ENCODE measurements around the gene PPP1R9A.

The PPP1R9A gene

GRCh38 chr7:95290166-95290830 is 382.9 kb downstream of the PPP1R9A start:
- DNase-seq (ENCODE audit: low read depth), result no peak
- TF ChIP-seq CTCF (IDR thresholded peaks at IDR 0.05; ENCODE audit: control insufficient read depth, extremely low read depth, insufficient read depth), result no peak
- H3K4me3 ChIP-seq (ENCODE audit: low read depth, low read length), result no peak overlapping the region

DNA sequence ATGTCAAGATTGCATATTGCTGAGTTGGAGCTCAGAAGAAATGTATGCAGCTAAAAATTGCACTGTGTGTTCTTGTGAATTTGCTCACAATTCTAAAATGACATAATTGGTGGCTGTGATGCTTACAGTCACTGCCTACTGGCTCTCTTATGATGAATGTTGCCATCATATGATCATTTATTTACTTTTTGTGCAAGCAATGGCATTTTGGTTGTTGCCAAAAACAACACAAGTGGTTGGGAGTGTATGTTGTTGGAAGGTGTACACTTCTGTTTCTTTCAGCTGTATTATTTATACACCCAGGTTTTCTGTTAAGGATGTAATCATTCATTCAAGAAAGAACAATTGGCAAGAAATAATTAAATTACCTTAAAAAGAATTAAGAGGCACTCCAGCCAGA is 388.0 kb downstream of the PPP1R9A start:
- no peak overlapping the region for H3K4me3 ChIP-seq (ENCODE audit: low read depth, low read length)
- no peak for TF ChIP-seq CTCF (IDR thresholded peaks at IDR 0.05; ENCODE audit: control insufficient read depth, extremely low read depth, insufficient read depth)
- peak; percentile 33 for DNase-seq (ENCODE audit: low read depth)

- no peak for DNase-seq (ENCODE audit: low read depth)
- TF ChIP-seq CTCF (IDR thresholded peaks at IDR 0.05; ENCODE audit: control insufficient read depth, extremely low read depth, insufficient read depth), result no peak
Measured at GRCh38 chr7:95296456-95296855, 389.1 kb downstream of the PPP1R9A start.

GRCh38 chr7:95297041-95297440 is 389.6 kb downstream of the PPP1R9A start:
- DNase-seq (ENCODE audit: low read depth), result no peak
- TF ChIP-seq CTCF (IDR thresholded peaks at IDR 0.05; ENCODE audit: control insufficient read depth, extremely low read depth, insufficient read depth), result no peak
- H3K4me3 ChIP-seq (ENCODE audit: low read depth, low read length), result no peak overlapping the region

More at GRCh38 chr7:95296456-95296855, 389.1 kb downstream of the PPP1R9A start:
- no peak overlapping the region for H3K4me3 ChIP-seq (ENCODE audit: low read depth, low read length)

DNA sequence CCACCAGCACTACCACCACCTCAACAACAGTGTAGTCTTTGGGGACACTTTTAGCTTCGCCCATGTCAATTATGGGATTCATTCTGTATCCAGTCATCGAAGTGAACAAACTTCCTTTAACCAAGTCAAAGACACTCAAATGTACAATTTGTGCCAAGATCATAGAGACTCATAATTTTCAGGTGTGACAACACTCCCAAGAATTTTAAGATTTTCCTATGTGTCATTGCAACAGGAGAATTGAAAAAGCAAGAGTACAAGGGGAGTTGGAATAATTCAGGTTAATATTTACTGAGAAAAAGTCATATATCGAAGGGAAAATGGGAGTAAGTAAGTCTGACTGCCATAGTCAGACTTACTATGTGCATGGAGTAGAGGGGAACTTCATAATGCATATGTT is 390.7 kb downstream of the PPP1R9A start:
- no peak for DNase-seq (ENCODE audit: low read depth)
- no peak overlapping the region for H3K4me3 ChIP-seq (ENCODE audit: low read depth, low read length)
- TF ChIP-seq CTCF (IDR thresholded peaks at IDR 0.05; ENCODE audit: control insufficient read depth, extremely low read depth, insufficient read depth), result no peak

DNA sequence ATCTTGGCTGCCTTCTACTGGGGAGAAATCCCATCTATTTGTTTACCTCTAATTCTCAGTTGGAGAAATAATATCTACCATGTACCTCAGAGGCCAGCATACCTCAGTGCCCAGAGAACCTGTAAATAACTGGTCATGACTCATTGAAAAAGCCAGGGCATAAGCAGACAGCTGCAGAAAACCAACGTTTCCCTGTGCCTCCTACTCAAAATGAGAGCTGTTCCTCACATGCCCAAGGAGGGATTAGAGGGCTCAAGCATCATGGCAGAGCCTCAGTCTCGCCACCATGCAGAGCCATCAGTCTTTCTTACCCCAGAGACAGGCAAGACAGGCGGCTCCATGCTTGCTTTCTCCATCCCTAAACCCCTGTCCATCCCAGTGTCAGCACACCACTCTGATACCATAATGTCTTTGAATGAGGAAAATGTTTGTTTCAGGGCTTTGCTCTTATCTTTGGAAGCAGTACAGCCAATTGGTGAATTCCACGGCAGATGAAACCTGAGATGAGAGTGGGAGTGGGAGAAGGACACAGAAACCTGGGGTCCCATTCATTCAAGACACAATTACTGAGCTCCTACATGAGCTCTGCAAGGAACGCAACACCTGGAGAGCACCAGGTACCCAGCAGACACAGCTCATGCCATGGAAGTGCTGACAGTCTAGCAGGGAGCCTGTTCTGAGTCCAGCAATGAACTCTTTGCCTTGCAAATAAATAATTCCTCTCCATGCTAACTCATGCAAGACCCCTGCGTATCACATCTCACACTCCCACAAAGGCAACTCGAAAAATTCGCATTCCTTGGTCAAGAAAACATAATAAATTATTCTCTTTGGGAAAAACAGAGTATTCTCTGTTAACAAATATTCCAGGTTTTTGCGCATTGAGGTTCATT is 395.9 kb downstream of the PPP1R9A start:
- no peak overlapping the region for H3K4me3 ChIP-seq (ENCODE audit: low read depth, low read length)
- no peak for TF ChIP-seq CTCF (IDR thresholded peaks at IDR 0.05; ENCODE audit: control insufficient read depth, extremely low read depth, insufficient read depth)
- no peak for DNase-seq (ENCODE audit: low read depth)

Measured in LNCaP clone FGC (cell line).